ENCODE measurements around the gene PRR3. TPM values are rescaled to one million over a fixed set of nuclear protein-coding genes. Genes with fewer than 3 reads are reported as not detected.

The PRR3 gene
- total and polyA plus RNA-seq, 9 of the 15 experiments (the other 6 are each of a cell fraction or from before 2014, with no cell fraction given), result 23.5 to 59.6 (median 28.8) TPM

- TF ChIP-seq RBBP5 (IDR thresholded peaks at IDR 0.05; ENCODE audit: borderline replicate concordance, insufficient read depth, low read length, poor library complexity, severe bottlenecking), result no peak
- TF ChIP-seq FOS (IDR thresholded peaks at IDR 0.05; ENCODE audit: extremely low read depth, insufficient read length), result no peak
- 0 out of 2 replicates have a peak, but pooled peaks have one; percentile 44 for TF ChIP-seq XRCC5 (IDR thresholded peaks at IDR 0.05; ENCODE audit: low read depth, low read length)
- TF ChIP-seq KLF1 (tag; IDR thresholded peaks at IDR 0.05), result no peak; the same call in 1 of the 2 replicates
- no peak for TF ChIP-seq ZNF143 (CRISPR knock-in tag; IDR thresholded peaks at IDR 0.05)
- no peak for TF ChIP-seq TARDBP (IDR thresholded peaks at IDR 0.05)
- no peak for TF ChIP-seq HNRNPK (IDR thresholded peaks at IDR 0.05; ENCODE audit: low read depth, low read length, poor library complexity, severe bottlenecking)
- no peak for TF ChIP-seq E4F1 (CRISPR knock-in tag; IDR thresholded peaks at IDR 0.05; ENCODE audit: borderline replicate concordance)
- TF ChIP-seq ELF4 (CRISPR knock-in tag; IDR thresholded peaks at IDR 0.05), result peak; percentile 40; the same call in 1 of the 2 replicates
- peak; percentile 73; the same call in 1 of the 2 replicates for TF ChIP-seq RB1 (IDR thresholded peaks at IDR 0.05; ENCODE audit: low read depth)
- TF ChIP-seq TEAD4 (IDR thresholded peaks at IDR 0.05; ENCODE audit: low read length), result peak; percentile 19; the same call in 1 of the 2 replicates
- no peak for TF ChIP-seq TEAD4 (CRISPR knock-in tag; IDR thresholded peaks at IDR 0.05; ENCODE audit: borderline replicate concordance)
- TF ChIP-seq THRA (IDR thresholded peaks at IDR 0.05), result no peak
- TF ChIP-seq, protein P1, sequence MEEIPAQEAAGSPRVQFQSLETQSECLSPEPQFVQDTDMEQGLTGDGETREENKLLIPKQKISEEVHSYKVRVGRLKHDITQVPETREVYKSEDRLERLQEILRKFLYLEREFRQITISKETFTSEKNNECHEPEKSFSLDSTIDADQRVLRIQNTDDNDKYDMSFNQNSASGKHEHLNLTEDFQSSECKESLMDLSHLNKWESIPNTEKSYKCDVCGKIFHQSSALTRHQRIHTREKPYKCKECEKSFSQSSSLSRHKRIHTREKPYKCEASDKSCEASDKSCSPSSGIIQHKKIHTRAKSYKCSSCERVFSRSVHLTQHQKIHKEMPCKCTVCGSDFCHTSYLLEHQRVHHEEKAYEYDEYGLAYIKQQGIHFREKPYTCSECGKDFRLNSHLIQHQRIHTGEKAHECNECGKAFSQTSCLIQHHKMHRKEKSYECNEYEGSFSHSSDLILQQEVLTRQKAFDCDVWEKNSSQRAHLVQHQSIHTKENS (CRISPR knock-in tag; IDR thresholded peaks at IDR 0.05), result 0 out of 2 replicates have a peak, but pooled peaks have one; percentile 30
- TF ChIP-seq ZNF23 (CRISPR knock-in tag; IDR thresholded peaks at IDR 0.05), result no peak
- TF ChIP-seq PML (IDR thresholded peaks at IDR 0.05; ENCODE audit: low read length), result peak; percentile 13; the same call in 1 of the 2 replicates
- TF ChIP-seq, protein P2, sequence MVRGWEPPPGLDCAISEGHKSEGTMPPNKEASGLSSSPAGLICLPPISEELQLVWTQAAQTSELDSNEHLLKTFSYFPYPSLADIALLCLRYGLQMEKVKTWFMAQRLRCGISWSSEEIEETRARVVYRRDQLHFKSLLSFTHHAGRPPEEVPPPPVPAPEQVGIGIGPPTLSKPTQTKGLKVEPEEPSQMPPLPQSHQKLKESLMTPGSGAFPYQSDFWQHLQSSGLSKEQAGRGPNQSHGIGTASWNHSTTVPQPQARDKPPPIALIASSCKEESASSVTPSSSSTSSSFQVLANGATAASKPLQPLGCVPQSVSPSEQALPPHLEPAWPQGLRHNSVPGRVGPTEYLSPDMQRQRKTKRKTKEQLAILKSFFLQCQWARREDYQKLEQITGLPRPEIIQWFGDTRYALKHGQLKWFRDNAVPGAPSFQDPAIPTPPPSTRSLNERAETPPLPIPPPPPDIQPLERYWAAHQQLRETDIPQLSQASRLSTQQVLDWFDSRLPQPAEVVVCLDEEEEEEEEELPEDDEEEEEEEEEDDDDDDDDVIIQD (CRISPR knock-in tag; IDR thresholded peaks at IDR 0.05), result no peak
- TF ChIP-seq ARNT (IDR thresholded peaks at IDR 0.05), result peak in 1 of 2 experiments; percentile 15; a peak in 1 of 4 replicates
- TF ChIP-seq CCNT2 (IDR thresholded peaks at IDR 0.05; ENCODE audit: borderline replicate concordance, extremely low read depth, insufficient read length, low read depth, low read length), result no peak
- no peak; the same call in 1 of the 2 replicates for TF ChIP-seq GTF2F1 (IDR thresholded peaks at IDR 0.05; ENCODE audit: low read depth, low read length)
Measured at GRCh38 chr6:30541515-30542403, 15.3 kb upstream of the PRR3 start (continued).
